PC-3 (cell line): ENCODE measurements around the gene SENP1. TPM values are rescaled to one million over a fixed set of nuclear protein-coding genes. Genes with fewer than 3 reads are reported as not detected.

Experiments used
- ATAC-seq: fragments of 200-7000 bp; cut with Tn5 transposase; 2 replicates; pipeline ENCODE4 v1.9.1; 2020; ENCODE audit warnings: mild to moderate bottlenecking, moderate library complexity
- BruUV-seq: library from RNA; stranded (reverse); fragments of 400-500 nt; replicated peaks from 2 replicates; lab custom pipeline; 2021; lab: Mats Ljungman, UMichigan
- CTCF ChIA-PET: fragments of 300-600 bp; sonication (Branson Sonifier 250); formaldehyde crosslinking; loops from one replicate; lab custom pipeline; 2022; ENCODE audit warnings: antibody characterized with exemption; lab: Charles Lee
- POLR2A ChIA-PET: fragments of 300-600 bp; sonication (Branson Sonifier 250); formaldehyde crosslinking; loops from one replicate; lab custom pipeline; 2022; ENCODE audit warnings: antibody characterized with exemption; ENCODE audit not compliant: unreplicated experiment; lab: Charles Lee
- DNase-seq: peaks from one replicate; pipeline ENCODE4 v3.0.0-alpha.2; 2015
- H2AFZ ChIP-seq: fragments of 300-600 bp; sonication (generic); 2 replicates; pipeline ENCODE4 v1.6.0; 2016; ENCODE audit warnings: antibody characterized with exemption, low read length
- H3F3A ChIP-seq: fragments of 300-600 bp; sonication (generic); one replicate; pipeline ENCODE4 v1.6.0; 2017; ENCODE audit warnings: antibody characterized with exemption, low read length, control low read depth, mild to moderate bottlenecking; ENCODE audit not compliant: unreplicated experiment
- H3K27ac ChIP-seq: fragments of 300-600 bp; sonication (generic); 2 replicates; pipeline ENCODE4 v1.5.1; 2016; ENCODE audit warnings: mild to moderate bottlenecking, low read length
- H3K27me3 ChIP-seq: fragments of 300-600 bp; sonication (generic); 2 replicates; pipeline ENCODE4 v1.6.1; 2016; ENCODE audit warnings: low read length, mixed read lengths
- H3K36me3 ChIP-seq: fragments of 300-600 bp; sonication (generic); 2 replicates; pipeline ENCODE4 v1.6.1; 2016; ENCODE audit warnings: low read depth, mixed run types, low read length, mixed read lengths
- H3K4me1 ChIP-seq: fragments of 300-600 bp; sonication (generic); 2 replicates; pipeline ENCODE4 v1.5.1; 2016; ENCODE audit warnings: low read length; ENCODE audit not compliant: insufficient read depth
- H3K4me2 ChIP-seq: fragments of 300-600 bp; sonication (generic); 2 replicates; pipeline ENCODE4 v1.6.0; 2016; ENCODE audit warnings: low read length
- H3K4me3 ChIP-seq: fragments of 300-600 bp; sonication (generic); 2 replicates; pipeline ENCODE4 v1.5.1; 2016; ENCODE audit warnings: mild to moderate bottlenecking, low read length, mixed read lengths
- H3K79me2 ChIP-seq: fragments of 300-600 bp; sonication (generic); 2 replicates; pipeline ENCODE4 v1.6.1; 2017; ENCODE audit warnings: low read length, mixed read lengths
- H3K9ac ChIP-seq: fragments of 300-600 bp; sonication (generic); 2 replicates; pipeline ENCODE4 v1.6.0; 2016; ENCODE audit warnings: mild to moderate bottlenecking, low read length
- H3K9me2 ChIP-seq: fragments of 300-600 bp; sonication (generic); replicated peaks from 2 replicates; pipeline ENCODE4 v1.6.1; 2016; ENCODE audit warnings: mixed run types, low read length, mixed read lengths
- H3K9me3 ChIP-seq: fragments of 300-600 bp; sonication (generic); 2 replicates; pipeline ENCODE4 v1.6.1; 2016; ENCODE audit warnings: low read length, mixed read lengths
- H4K20me1 ChIP-seq: fragments of 300-600 bp; sonication (generic); 2 replicates; pipeline ENCODE4 v1.6.1; 2016; ENCODE audit warnings: low read length, mixed read lengths
- CTCF ChIP-seq: fragments of 300-600 bp; sonication (generic); conservative IDR thresholded peaks from 2 replicates; pipeline ENCODE4 v1.5.1; 2017; ENCODE audit warnings: antibody characterized with exemption, low read depth, mild to moderate bottlenecking, low read length
- EZH2 ChIP-seq: fragments of 300-600 bp; sonication (generic); IDR thresholded peaks from one replicate; pipeline ENCODE4 v1.6.1; 2017; ENCODE audit warnings: antibody characterized with exemption, mild to moderate bottlenecking, low read length; ENCODE audit not compliant: unreplicated experiment
- EZH2phosphoT487 ChIP-seq: fragments of 300-600 bp; sonication (generic); IDR thresholded peaks from 2 replicates; pipeline ENCODE4 v1.6.1; 2018; ENCODE audit warnings: mild to moderate bottlenecking, antibody characterized with exemption, low read length, borderline replicate concordance
- intact Hi-C: fragments of 100-400 bp; cut with micrococcal nuclease; formaldehyde crosslinking; loops from 2 replicates; pipeline ENCODE4 v1.9.0; 2023
- total RNA-seq: library from RNA; depleted of rRNA; stranded (reverse); fragments of >200 nt; gene quantifications from 2 replicates; pipeline ENCODE4 v1.2.3, GENCODE V29; 2014

The SENP1 gene
- total RNA-seq, 1 experiment from 2014 or later: 20.9 TPM

GRCh38 chr12:48067250-48067938 is 38.5 kb downstream of the SENP1 start:
- intact Hi-C loops: loop anchor here (2.0 kb wide), 1 partner anchor 17 kb away; no protein-coding TSS in a partner anchor
- no peaks in the 10 kb centered on the region for H3K9me3 ChIP-seq
- H3K9me2 ChIP-seq: no peaks in the 10 kb centered on the region
- H3K4me3 ChIP-seq: no peak overlapping the region
- no peaks in the 10 kb centered on the region for H3K27me3 ChIP-seq
- H3K9ac ChIP-seq: no peak overlapping the region
- no peak overlapping the region for H2AFZ ChIP-seq
- no peaks in the 10 kb centered on the region; the same call in 1 of the 2 replicates for H3K4me1 ChIP-seq
- no peak for ATAC-seq
- no peaks in the 10 kb centered on the region for H4K20me1 ChIP-seq
- H3K4me2 ChIP-seq: no peak overlapping the region
- no peak for DNase-seq
- H3K27ac ChIP-seq: no peak overlapping the region
- POLR2A ChIA-PET: no interaction called here
- H3F3A ChIP-seq: no peaks in the 10 kb centered on the region
- CTCF ChIA-PET: no interaction called here
- H3K36me3 ChIP-seq: peaks cover 38% of the 10 kb centered on the region
- H3K79me2 ChIP-seq: no peaks in the 10 kb centered on the region
- no peak for TF ChIP-seq EZH2phosphoT487
- no peak for TF ChIP-seq CTCF
- TF ChIP-seq EZH2: no peak
- no TSS peak for BruUV-seq

- Histone ChIP-seq H2AFZ (no peak overlapping the region), H3K9me2 (no peaks in the 10 kb centered on the region), H3K4me3 (no peak overlapping the region), H3K4me2 (no peak overlapping the region), H3K4me1 (no peaks in the 10 kb centered on the region; the same call in 1 of the 2 replicates), H3K36me3 (peaks cover 52% of the 10 kb centered on the region), H4K20me1 (no peaks in the 10 kb centered on the region), H3K9ac (no peak overlapping the region), H3K27ac (no peak overlapping the region), H3K9me3 (no peaks in the 10 kb centered on the region), H3F3A (no peaks in the 10 kb centered on the region), H3K27me3 (no peaks in the 10 kb centered on the region), H3K79me2 (no peaks in the 10 kb centered on the region)
- no TSS peak for BruUV-seq
- ATAC-seq: no peak
- CTCF ChIA-PET: no interaction called here
- no peak for DNase-seq
- intact Hi-C loops: no loop called here
- no peak for TF ChIP-seq CTCF
- TF ChIP-seq EZH2phosphoT487: no peak
- no peak for TF ChIP-seq EZH2
- POLR2A ChIA-PET: no interaction called here
Measured at GRCh38 chr12:48065041-48065440, 40.8 kb downstream of the SENP1 start.

- Histone ChIP-seq H4K20me1 (no peaks in the 10 kb centered on the region), H3K4me2 (no peak overlapping the region), H3K79me2 (no peaks in the 10 kb centered on the region), H3K27ac (no peak overlapping the region), H2AFZ (no peak overlapping the region), H3K4me1 (no peaks in the 10 kb centered on the region), H3K9me3 (no peaks in the 10 kb centered on the region), H3F3A (no peaks in the 10 kb centered on the region), H3K9ac (no peak overlapping the region), H3K9me2 (no peaks in the 10 kb centered on the region), H3K4me3 (no peak overlapping the region), H3K36me3 (peaks cover 65% of the 10 kb centered on the region), H3K27me3 (no peaks in the 10 kb centered on the region)
- CTCF ChIA-PET: no interaction called here
- POLR2A ChIA-PET: no interaction called here
- TF ChIP-seq EZH2phosphoT487 (no peak), CTCF (no peak), EZH2 (no peak)
- intact Hi-C loops: no loop called here
- no TSS peak for BruUV-seq
- ATAC-seq (no peak), DNase-seq (no peak)
Measured at GRCh38 chr12:48063530-48063929, 42.3 kb downstream of the SENP1 start.
